GM12878 (cell line): Measurements from ENCODE around the gene ZCCHC4. TPM values are rescaled to one million over a fixed set of nuclear protein-coding genes. Genes with fewer than 3 reads are reported as not detected.

ENCODE experiments used
- CBX5 ChIP-seq: sonication (generic); IDR thresholded peaks from 2 replicates; pipeline ENCODE4 v1.6.1; 2016; ENCODE audit warnings: low read depth, moderate library complexity, mild to moderate bottlenecking, inconsistent platforms
- CREM ChIP-seq: IDR thresholded peaks from 2 replicates; pipeline ENCODE4 v1.6.1; 2014; ENCODE audit warnings: antibody characterized with exemption, low read depth
- EP300 ChIP-seq, 2 experiments: fragments of 150-350 bp in 1 of 2; IDR thresholded peaks; 2 replicates each; pipeline ENCODE4 v1.6.1; 2011 to 2012; ENCODE audit warnings: low read depth in 2 of 2, low read length in 2 of 2, borderline replicate concordance in 1 of 2, improper control_type of control experiment in 1 of 2, inconsistent platforms in 1 of 2; ENCODE audit not compliant: control insufficient read depth in 1 of 2
- JUND ChIP-seq: IDR thresholded peaks from 2 replicates; pipeline ENCODE4 v1.6.1; 2012; ENCODE audit warnings: low read depth, mild to moderate bottlenecking, low read length, improper control_type of control experiment, moderate library complexity
- MXI1 ChIP-seq: fragments of 150-350 bp; IDR thresholded peaks from 2 replicates; pipeline ENCODE4 v1.6.1; 2011; ENCODE audit warnings: low read depth, mild to moderate bottlenecking, inconsistent platforms, low read length, improper control_type of control experiment
- NBN ChIP-seq: fragments of 450-650 bp; IDR thresholded peaks from 2 replicates; pipeline ENCODE4 v1.6.1; 2016
- POLR2AphosphoS5 ChIP-seq: IDR thresholded peaks from 2 replicates; pipeline ENCODE4 v1.6.1; 2011; ENCODE audit warnings: mild to moderate bottlenecking, low read length, inconsistent platforms
- RFX5 ChIP-seq: IDR thresholded peaks from 2 replicates; pipeline ENCODE4 v1.6.1; 2011; ENCODE audit warnings: low read depth, low read length, improper control_type of control experiment
- SPI1 ChIP-seq: IDR thresholded peaks from 2 replicates; pipeline ENCODE4 v1.6.1; 2011; ENCODE audit warnings: low read depth, mild to moderate bottlenecking, low read length, moderate library complexity, borderline replicate concordance; ENCODE audit not compliant: insufficient read depth
- TBL1XR1 ChIP-seq: IDR thresholded peaks from 2 replicates; pipeline ENCODE4 v1.6.1; 2012; ENCODE audit warnings: low read depth, low read length, improper control_type of control experiment
- YBX1 ChIP-seq: fragments of 450-650 bp; IDR thresholded peaks from 2 replicates; pipeline ENCODE4 v1.6.1; 2016; ENCODE audit warnings: antibody characterized with exemption
- ZNF622 ChIP-seq: fragments of 450-650 bp; IDR thresholded peaks from 2 replicates; pipeline ENCODE4 v1.6.1; 2017; ENCODE audit warnings: mild to moderate bottlenecking, inconsistent platforms
- polyA plus RNA-seq, 11 experiments: library from polyadenylated mRNA; depleted of rRNA in 4 of 11; unstranded in 6 of 11; stranded (reverse) in 5 of 11; fragments of >200 nt; fragmentation: Nextera tagmentation in 4 of 11; fragmentation: Illumina TruSeq in 1 of 11; extraction: Ambion mirVana in 4 of 11; extraction: Trizol in 1 of 11; gene quantifications; 1 replicate in 1 of 11; 2 replicates in 10 of 11; pipeline versions ENCODE4 v1.2.1 to v1.2.3, GENCODE V29; 2011 to 2016; ENCODE audit warnings: inconsistent platforms in 2 of 11, missing spikeins in 2 of 11, low read depth in 1 of 11
- total RNA-seq, 4 experiments: library from RNA; depleted of rRNA in 3 of 4; stranded (reverse); fragments of >200 nt in 3 of 4; fragmentation: Illumina TruSeq in 1 of 4; extraction: Trizol in 1 of 4; gene quantifications; 2 replicates each; pipeline versions ENCODE4 v1.2.1 to v1.2.3, GENCODE V29; 2013 to 2021
- TF ChIP-seq, protein P1 (sequence below): IDR thresholded peaks from 2 replicates; pipeline ENCODE4 v1.6.1; 2012; ENCODE audit warnings: low read length, inconsistent platforms
- TF ChIP-seq, protein P2 (sequence below): fragments of 450-650 bp; conservative IDR thresholded peaks from 2 replicates; pipeline ENCODE4 v1.6.1; 2017; ENCODE audit warnings: mild to moderate bottlenecking, moderate library complexity
- TF ChIP-seq, protein P3 (sequence below): fragments of 450-650 bp; formaldehyde crosslinking; IDR thresholded peaks from 2 replicates; pipeline ENCODE4 v1.4.0; 2022; ENCODE audit warnings: mild to moderate bottlenecking, moderate library complexity
- TF ChIP-seq, protein P4 (sequence below): fragments of 150-350 bp; IDR thresholded peaks from 2 replicates; pipeline ENCODE4 v1.6.1; 2016; ENCODE audit warnings: low read depth, low read length
- TF ChIP-seq, protein P5 (sequence below), 3 experiments: IDR thresholded peaks in 2 of 3; conservative IDR thresholded peaks in 1 of 3; 2 replicates each; pipeline ENCODE4 v1.5.1; 2011; ENCODE audit warnings: low read depth in 3 of 3, low read length in 3 of 3, mild to moderate bottlenecking in 3 of 3, control low read depth in 2 of 3, moderate library complexity in 2 of 3, inconsistent platforms in 1 of 3, mixed read lengths in 1 of 3; ENCODE audit not compliant: control insufficient read depth in 2 of 3, insufficient read depth in 1 of 3; ENCODE audit errors: extremely low read depth in 1 of 3

ZCCHC4 gene
- total and polyA plus RNA-seq, 10 of the 15 experiments (the other 5 are each of a cell fraction or from before 2014, with no cell fraction given), result 3.2 to 17.7 (median 12.7) TPM

DNA sequence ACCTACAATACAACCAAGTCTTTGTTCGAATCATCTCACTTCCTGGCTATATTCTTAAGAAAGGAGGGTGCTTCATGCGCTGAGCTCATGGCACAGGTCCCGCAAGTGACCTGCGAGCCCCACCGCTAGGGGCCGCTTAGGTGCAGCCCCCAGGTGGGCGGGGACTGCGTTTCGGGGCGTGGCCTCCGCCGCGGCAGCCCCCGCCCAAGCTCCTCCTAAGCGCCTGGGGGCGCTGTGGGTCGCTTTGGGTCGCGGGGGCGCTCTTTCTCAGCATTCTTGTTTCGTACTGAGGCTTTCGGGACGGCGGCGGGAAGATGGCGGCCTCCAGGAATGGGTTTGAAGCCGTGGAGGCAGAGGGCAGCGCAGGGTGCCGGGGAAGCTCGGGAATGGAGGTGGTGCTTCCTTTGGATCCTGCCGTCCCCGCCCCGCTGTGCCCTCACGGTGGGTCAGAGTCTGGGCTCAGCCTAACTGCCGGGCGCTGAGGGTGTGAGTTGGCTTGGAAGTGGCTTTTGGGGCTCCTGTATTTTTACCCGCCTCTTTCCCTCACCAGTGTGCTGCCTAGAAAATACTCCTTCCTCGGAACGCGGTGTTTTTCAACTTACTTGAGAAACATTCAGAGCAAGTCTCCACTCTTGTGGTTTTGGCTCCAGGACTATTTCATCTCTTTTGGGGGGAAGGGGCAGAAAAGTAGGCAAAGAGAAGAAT, at the start of gene ZCCHC4 (continued):
- TF ChIP-seq, protein P1, sequence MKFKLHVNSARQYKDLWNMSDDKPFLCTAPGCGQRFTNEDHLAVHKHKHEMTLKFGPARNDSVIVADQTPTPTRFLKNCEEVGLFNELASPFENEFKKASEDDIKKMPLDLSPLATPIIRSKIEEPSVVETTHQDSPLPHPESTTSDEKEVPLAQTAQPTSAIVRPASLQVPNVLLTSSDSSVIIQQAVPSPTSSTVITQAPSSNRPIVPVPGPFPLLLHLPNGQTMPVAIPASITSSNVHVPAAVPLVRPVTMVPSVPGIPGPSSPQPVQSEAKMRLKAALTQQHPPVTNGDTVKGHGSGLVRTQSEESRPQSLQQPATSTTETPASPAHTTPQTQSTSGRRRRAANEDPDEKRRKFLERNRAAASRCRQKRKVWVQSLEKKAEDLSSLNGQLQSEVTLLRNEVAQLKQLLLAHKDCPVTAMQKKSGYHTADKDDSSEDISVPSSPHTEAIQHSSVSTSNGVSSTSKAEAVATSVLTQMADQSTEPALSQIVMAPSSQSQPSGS, result peak; percentile 56; the same call in 1 of the 2 replicates
- TF ChIP-seq, protein P2, sequence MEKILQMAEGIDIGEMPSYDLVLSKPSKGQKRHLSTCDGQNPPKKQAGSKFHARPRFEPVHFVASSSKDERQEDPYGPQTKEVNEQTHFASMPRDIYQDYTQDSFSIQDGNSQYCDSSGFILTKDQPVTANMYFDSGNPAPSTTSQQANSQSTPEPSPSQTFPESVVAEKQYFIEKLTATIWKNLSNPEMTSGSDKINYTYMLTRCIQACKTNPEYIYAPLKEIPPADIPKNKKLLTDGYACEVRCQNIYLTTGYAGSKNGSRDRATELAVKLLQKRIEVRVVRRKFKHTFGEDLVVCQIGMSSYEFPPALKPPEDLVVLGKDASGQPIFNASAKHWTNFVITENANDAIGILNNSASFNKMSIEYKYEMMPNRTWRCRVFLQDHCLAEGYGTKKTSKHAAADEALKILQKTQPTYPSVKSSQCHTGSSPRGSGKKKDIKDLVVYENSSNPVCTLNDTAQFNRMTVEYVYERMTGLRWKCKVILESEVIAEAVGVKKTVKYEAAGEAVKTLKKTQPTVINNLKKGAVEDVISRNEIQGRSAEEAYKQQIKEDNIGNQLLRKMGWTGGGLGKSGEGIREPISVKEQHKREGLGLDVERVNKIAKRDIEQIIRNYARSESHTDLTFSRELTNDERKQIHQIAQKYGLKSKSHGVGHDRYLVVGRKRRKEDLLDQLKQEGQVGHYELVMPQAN, result no peak; the same call in 1 of the 2 replicates
- TF ChIP-seq, protein P3, sequence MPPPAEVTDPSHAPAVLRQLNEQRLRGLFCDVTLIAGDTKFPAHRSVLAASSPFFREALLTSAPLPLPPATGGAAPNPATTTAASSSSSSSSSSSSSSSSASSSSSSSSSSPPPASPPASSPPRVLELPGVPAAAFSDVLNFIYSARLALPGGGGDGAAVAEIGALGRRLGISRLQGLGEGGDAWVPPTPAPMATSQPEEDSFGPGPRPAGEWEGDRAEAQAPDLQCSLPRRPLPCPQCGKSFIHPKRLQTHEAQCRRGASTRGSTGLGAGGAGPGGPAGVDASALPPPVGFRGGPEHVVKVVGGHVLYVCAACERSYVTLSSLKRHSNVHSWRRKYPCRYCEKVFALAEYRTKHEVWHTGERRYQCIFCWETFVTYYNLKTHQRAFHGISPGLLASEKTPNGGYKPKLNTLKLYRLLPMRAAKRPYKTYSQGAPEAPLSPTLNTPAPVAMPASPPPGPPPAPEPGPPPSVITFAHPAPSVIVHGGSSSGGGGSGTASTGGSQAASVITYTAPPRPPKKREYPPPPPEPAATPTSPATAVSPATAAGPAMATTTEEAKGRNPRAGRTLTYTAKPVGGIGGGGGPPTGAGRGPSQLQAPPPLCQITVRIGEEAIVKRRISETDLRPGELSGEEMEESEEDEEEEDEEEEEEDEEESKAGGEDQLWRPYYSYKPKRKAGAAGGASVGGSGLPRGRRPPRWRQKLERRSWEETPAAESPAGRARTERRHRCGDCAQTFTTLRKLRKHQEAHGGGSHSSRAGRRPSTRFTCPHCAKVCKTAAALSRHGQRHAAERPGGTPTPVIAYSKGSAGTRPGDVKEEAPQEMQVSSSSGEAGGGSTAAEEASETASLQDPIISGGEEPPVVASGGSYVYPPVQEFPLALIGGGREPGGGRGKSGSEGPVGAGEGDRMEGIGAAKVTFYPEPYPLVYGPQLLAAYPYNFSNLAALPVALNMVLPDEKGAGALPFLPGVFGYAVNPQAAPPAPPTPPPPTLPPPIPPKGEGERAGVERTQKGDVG (CRISPR knock-in tag), result no peak
- TF ChIP-seq TBL1XR1, result peak; percentile 83; the same call in 1 of the 2 replicates
- TF ChIP-seq POLR2AphosphoS5, result peak; percentile 87
- no peak for TF ChIP-seq YBX1
- TF ChIP-seq ZNF622, result no peak
- TF ChIP-seq NBN, result peak; percentile 96
- TF ChIP-seq, protein P4, sequence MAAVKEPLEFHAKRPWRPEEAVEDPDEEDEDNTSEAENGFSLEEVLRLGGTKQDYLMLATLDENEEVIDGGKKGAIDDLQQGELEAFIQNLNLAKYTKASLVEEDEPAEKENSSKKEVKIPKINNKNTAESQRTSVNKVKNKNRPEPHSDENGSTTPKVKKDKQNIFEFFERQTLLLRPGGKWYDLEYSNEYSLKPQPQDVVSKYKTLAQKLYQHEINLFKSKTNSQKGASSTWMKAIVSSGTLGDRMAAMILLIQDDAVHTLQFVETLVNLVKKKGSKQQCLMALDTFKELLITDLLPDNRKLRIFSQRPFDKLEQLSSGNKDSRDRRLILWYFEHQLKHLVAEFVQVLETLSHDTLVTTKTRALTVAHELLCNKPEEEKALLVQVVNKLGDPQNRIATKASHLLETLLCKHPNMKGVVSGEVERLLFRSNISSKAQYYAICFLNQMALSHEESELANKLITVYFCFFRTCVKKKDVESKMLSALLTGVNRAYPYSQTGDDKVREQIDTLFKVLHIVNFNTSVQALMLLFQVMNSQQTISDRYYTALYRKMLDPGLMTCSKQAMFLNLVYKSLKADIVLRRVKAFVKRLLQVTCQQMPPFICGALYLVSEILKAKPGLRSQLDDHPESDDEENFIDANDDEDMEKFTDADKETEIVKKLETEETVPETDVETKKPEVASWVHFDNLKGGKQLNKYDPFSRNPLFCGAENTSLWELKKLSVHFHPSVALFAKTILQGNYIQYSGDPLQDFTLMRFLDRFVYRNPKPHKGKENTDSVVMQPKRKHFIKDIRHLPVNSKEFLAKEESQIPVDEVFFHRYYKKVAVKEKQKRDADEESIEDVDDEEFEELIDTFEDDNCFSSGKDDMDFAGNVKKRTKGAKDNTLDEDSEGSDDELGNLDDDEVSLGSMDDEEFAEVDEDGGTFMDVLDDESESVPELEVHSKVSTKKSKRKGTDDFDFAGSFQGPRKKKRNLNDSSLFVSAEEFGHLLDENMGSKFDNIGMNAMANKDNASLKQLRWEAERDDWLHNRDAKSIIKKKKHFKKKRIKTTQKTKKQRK, result no peak
- no peak for TF ChIP-seq EP300 (IDR thresholded peaks at IDR 0.05; ENCODE audit: borderline replicate concordance in 1 of 2, control insufficient read depth in 1 of 2, low read depth in 2 of 2, low read length in 2 of 2)
- peak; percentile 89 for TF ChIP-seq CBX5
- TF ChIP-seq JUND, result 0 out of 2 replicates have a peak, but pooled peaks have one; percentile 31
- TF ChIP-seq, protein P5, sequence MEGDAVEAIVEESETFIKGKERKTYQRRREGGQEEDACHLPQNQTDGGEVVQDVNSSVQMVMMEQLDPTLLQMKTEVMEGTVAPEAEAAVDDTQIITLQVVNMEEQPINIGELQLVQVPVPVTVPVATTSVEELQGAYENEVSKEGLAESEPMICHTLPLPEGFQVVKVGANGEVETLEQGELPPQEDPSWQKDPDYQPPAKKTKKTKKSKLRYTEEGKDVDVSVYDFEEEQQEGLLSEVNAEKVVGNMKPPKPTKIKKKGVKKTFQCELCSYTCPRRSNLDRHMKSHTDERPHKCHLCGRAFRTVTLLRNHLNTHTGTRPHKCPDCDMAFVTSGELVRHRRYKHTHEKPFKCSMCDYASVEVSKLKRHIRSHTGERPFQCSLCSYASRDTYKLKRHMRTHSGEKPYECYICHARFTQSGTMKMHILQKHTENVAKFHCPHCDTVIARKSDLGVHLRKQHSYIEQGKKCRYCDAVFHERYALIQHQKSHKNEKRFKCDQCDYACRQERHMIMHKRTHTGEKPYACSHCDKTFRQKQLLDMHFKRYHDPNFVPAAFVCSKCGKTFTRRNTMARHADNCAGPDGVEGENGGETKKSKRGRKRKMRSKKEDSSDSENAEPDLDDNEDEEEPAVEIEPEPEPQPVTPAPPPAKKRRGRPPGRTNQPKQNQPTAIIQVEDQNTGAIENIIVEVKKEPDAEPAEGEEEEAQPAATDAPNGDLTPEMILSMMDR (IDR thresholded peaks at IDR 0.05 in 2 of 3, conservative IDR thresholded peaks at IDR 0.05 in 1 of 3; ENCODE audit: control insufficient read depth in 2 of 3, extremely low read depth in 1 of 3, insufficient read depth in 1 of 3, low read depth in 3 of 3, low read length in 3 of 3), result peak; percentile 99 to 100 (median 100); a peak in 5 of 6 replicates
- peak; percentile 88 for TF ChIP-seq MXI1
- TF ChIP-seq SPI1, result peak; percentile 30; the same call in 1 of the 2 replicates
- TF ChIP-seq RFX5, result peak; percentile 43; the same call in 1 of the 2 replicates
- TF ChIP-seq CREM, result peak; percentile 80
